ENCODE measurements around the gene KRTAP5-4.

Gene KRTAP5-4

DNA sequence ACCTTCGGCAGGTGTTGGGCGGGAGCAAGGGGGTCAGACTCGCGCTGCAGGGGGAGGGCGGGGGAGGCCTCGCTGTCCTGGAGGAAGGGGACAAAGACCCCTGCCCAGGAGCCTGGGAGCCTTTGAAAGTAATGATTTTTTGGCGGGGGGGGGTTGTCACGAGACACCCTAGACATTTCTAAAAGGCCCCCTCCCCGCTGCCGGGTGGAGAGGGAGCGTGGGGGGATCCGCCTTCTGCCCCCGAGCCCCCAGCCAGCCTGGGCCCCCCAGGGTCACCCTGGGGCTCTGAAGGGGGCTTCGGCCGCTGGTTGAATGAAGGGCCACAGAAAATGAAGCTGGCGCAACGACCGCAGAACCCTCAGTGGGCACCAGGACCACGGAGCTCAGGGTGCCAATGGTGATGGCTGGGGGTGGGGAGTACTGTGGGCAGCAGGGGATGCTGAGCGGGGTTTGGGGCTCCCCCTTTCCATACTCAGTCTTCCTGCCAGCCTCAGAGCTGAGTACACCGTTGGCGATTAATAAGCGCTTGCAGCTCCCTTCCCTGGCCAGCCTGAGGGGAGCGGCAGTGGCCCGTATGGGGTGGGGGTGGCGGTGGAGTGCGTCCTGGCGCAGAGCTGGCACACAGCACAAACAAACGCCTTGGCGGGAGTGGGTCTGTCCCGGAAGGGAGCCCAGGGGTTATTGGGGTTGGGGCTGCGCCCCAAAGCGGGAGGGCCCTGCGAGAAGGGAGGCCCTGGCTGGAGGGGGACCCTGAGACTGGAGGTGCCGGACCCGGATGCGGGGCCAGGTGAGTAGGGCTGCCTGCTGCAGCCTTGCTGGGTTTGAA lies 48.6 kb downstream of the KRTAP5-4 start:
- Histone ChIP-seq H3K4me3 (peak overlapping the region; percentile 30), H3K27me3 (ENCODE audit: low read depth) (peaks cover 24% of the 10 kb centered on the region), H3K9me3 (peaks cover under 1% of the 10 kb centered on the region; the same call in 1 of the 2 replicates), H3K36me3 (replicated peaks) (no peaks in the 10 kb centered on the region), H3K4me1 (peaks cover 8% of the 10 kb centered on the region)
- in situ Hi-C loops (cut with MboI; ENCODE audit: low sequenced_read_pairs), result no loop called here
- no peak for DNase-seq (ENCODE audit: low spot score in 2 of 2)

- in situ Hi-C loops (cut with MboI; ENCODE audit: low sequenced_read_pairs), result no loop called here
- no peaks in the 10 kb centered on the region for H3K36me3 ChIP-seq (replicated peaks)
- H3K27me3 ChIP-seq (ENCODE audit: low read depth), result peaks cover 24% of the 10 kb centered on the region
- H3K4me3 ChIP-seq, result peak within 1 kb of the TSS; percentile 39
- DNase-seq (ENCODE audit: low spot score in 2 of 2), result peak; percentile 49 to 89
- peaks cover 8% of the 10 kb centered on the region for H3K4me1 ChIP-seq
- H3K9me3 ChIP-seq, result no peaks in the 10 kb centered on the region
Observed at GRCh38 chr11:1572197-1573076, 49.5 kb downstream of the KRTAP5-4 start, which contains the start of gene DUSP8. Gene DUSP8 (minus strand): TSS chr11:1572271. CDS start chr11:1565826, 6,445 bp downstream.

GRCh38 chr11:1571760-1572196 lies 50.2 kb downstream of the KRTAP5-4 start:
- no peak for DNase-seq (ENCODE audit: low spot score in 2 of 2)
- in situ Hi-C loops (cut with MboI; ENCODE audit: low sequenced_read_pairs), result no loop called here
- Histone ChIP-seq H3K4me1 (peaks cover 8% of the 10 kb centered on the region), H3K27me3 (ENCODE audit: low read depth) (peaks cover 24% of the 10 kb centered on the region), H3K36me3 (replicated peaks) (no peaks in the 10 kb centered on the region), H3K9me3 (no peaks in the 10 kb centered on the region), H3K4me3 (peak overlapping the region; percentile 39; the same call in 1 of the 2 replicates)
